Measurements from ENCODE around the gene MARS1. TPM values are rescaled to one million over a fixed set of nuclear protein-coding genes. Genes with fewer than 3 reads are reported as not detected.

Gene MARS1
- total and polyA plus RNA-seq, 2 experiments from 2014 or later: 266 to 351 TPM

GRCh38 chr12:57467915-57468314 lies 20.0 kb upstream of the MARS1 start (continued):
- TF ChIP-seq CTCF (conservative IDR thresholded peaks at IDR 0.05; ENCODE audit: low read depth in 2 of 2) (no peak), CREB1 (CRISPR knock-in tag; IDR thresholded peaks at IDR 0.05; ENCODE audit: low read depth) (no peak), NANOG (IDR thresholded peaks at IDR 0.05; ENCODE audit: borderline replicate concordance) (no peak), ZNF114 (CRISPR knock-in tag; IDR thresholded peaks at IDR 0.05) (no peak), ZNF331 (CRISPR knock-in tag; IDR thresholded peaks at IDR 0.05; ENCODE audit: low read depth) (no peak)

GRCh38 chr12:57469296-57470164 lies 18.3 kb upstream of the MARS1 start:
- Mint-ChIP-seq H3K4me3 (no peak overlapping the region), H3K27ac (no peak overlapping the region), H3K36me3 (ENCODE audit: low read depth) (peaks cover 18% of the 10 kb centered on the region; the same call in 2 of the 3 replicates), H3K9me3 (no peaks in the 10 kb centered on the region; the same call in 2 of the 3 replicates), H3K27me3 (ENCODE audit: insufficient read depth, low read depth, poor library complexity) (peaks cover 29% of the 10 kb centered on the region), H3K4me1 (peaks cover 5% of the 10 kb centered on the region; the same call in 2 of the 3 replicates)
- Histone ChIP-seq H3K4me1 (ENCODE audit: insufficient read depth) (peaks cover 2% of the 10 kb centered on the region; the same call in 1 of the 2 replicates), H3K27ac (ENCODE audit: low read depth) (no peak overlapping the region), H3K4me3 (no peak overlapping the region), H3K79me2 (replicated peaks; ENCODE audit: insufficient read depth) (no peaks in the 10 kb centered on the region), H3K27me3 (ENCODE audit: insufficient read depth) (peaks cover 28% of the 10 kb centered on the region), H3F3A (replicated peaks; ENCODE audit: low read depth) (no peaks in the 10 kb centered on the region), H2AFZ (no peak overlapping the region), H3K9me2 (ENCODE audit: insufficient read depth) (no peaks in the 10 kb centered on the region), H3K4me2 (no peak overlapping the region), H3K36me3 (ENCODE audit: insufficient read depth) (no peaks in the 10 kb centered on the region), H4K20me1 (replicated peaks; ENCODE audit: insufficient read depth) (no peaks in the 10 kb centered on the region)
- DNase-seq (ENCODE audit: low spot score): no peak
- TF ChIP-seq ZNF462 (CRISPR knock-in tag; IDR thresholded peaks at IDR 0.05) (no peak), ZNF114 (CRISPR knock-in tag; IDR thresholded peaks at IDR 0.05) (no peak), STAT1 (IDR thresholded peaks at IDR 0.05; ENCODE audit: unreplicated experiment) (no peak), EZH2phosphoT487 (IDR thresholded peaks at IDR 0.05; ENCODE audit: unreplicated experiment) (no peak), NANOG (IDR thresholded peaks at IDR 0.05; ENCODE audit: borderline replicate concordance) (no peak), CREB1 (CRISPR knock-in tag; IDR thresholded peaks at IDR 0.05; ENCODE audit: low read depth) (no peak), ZNF331 (CRISPR knock-in tag; IDR thresholded peaks at IDR 0.05; ENCODE audit: low read depth) (no peak), POLR2AphosphoS5 (IDR thresholded peaks at IDR 0.05; ENCODE audit: low read depth) (no peak), REST (IDR thresholded peaks at IDR 0.05; ENCODE audit: unreplicated experiment) (no peak)
- no peak for ATAC-seq

Data from GM23338 (cell line).